GM12873 (cell line): ENCODE measurements around the gene AMFR.

ENCODE experiments used
- CTCF ChIP-seq: IDR thresholded peaks from 2 replicates; pipeline ENCODE4 v1.5.1; 2012; ENCODE audit warnings: low read depth, mild to moderate bottlenecking, moderate library complexity, low read length, control low read depth; ENCODE audit not compliant: insufficient read depth; ENCODE audit errors: missing control alignments

Gene AMFR

GRCh38 chr16:56423584-56424403 is 1.6 kb downstream of the AMFR start:
- TF ChIP-seq CTCF: no peak

- TF ChIP-seq CTCF: no peak
These were observed 2.4 kb downstream of the AMFR start for GRCh38 chr16:56422896-56423441.

GRCh38 chr16:56421976-56422669 is 3.2 kb downstream of the AMFR start:
- TF ChIP-seq CTCF: no peak

GRCh38 chr16:56421313-56421712 is 4.0 kb downstream of the AMFR start:
- no peak for TF ChIP-seq CTCF

GRCh38 chr16:56420613-56421012 is 4.7 kb downstream of the AMFR start:
- TF ChIP-seq CTCF: no peak

- TF ChIP-seq CTCF: no peak
These were observed 5.4 kb downstream of the AMFR start for GRCh38 chr16:56419740-56420548.
